ENCODE data around the gene KCNQ4.

KCNQ4 gene

DNA sequence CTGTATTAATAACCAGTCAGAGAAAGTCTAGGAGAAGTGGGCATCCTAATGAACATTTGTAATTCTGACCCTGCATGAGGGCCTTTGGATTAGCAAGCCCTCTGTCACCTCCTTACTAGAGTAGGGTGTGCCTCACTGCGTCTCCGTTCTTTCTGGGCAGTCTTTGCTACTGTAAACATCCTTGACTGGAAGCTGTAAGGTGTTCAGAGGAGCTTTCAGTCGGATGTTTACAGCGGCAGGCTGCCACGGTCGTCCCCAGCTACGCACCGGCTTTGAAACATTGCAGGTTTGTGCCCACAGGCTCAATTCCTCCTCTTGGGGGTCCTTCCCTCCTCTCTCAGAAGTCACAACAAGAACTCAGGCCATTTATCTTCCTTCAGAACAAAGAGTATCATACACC lies 29.4 kb upstream of the KCNQ4 start:
- in situ Hi-C loops (cut with HindIII; ENCODE audit: low sequenced_read_pairs): no loop called here
- TF ChIP-seq, protein P1, sequence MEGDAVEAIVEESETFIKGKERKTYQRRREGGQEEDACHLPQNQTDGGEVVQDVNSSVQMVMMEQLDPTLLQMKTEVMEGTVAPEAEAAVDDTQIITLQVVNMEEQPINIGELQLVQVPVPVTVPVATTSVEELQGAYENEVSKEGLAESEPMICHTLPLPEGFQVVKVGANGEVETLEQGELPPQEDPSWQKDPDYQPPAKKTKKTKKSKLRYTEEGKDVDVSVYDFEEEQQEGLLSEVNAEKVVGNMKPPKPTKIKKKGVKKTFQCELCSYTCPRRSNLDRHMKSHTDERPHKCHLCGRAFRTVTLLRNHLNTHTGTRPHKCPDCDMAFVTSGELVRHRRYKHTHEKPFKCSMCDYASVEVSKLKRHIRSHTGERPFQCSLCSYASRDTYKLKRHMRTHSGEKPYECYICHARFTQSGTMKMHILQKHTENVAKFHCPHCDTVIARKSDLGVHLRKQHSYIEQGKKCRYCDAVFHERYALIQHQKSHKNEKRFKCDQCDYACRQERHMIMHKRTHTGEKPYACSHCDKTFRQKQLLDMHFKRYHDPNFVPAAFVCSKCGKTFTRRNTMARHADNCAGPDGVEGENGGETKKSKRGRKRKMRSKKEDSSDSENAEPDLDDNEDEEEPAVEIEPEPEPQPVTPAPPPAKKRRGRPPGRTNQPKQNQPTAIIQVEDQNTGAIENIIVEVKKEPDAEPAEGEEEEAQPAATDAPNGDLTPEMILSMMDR (IDR thresholded peaks at IDR 0.05; ENCODE audit: low read depth, low read length, missing control alignments): no peak
- no peak overlapping the region for H3K4me3 ChIP-seq (ENCODE audit: low read depth, low read length)
- no peak for DNase-seq (ENCODE audit: low read depth)

DNA sequence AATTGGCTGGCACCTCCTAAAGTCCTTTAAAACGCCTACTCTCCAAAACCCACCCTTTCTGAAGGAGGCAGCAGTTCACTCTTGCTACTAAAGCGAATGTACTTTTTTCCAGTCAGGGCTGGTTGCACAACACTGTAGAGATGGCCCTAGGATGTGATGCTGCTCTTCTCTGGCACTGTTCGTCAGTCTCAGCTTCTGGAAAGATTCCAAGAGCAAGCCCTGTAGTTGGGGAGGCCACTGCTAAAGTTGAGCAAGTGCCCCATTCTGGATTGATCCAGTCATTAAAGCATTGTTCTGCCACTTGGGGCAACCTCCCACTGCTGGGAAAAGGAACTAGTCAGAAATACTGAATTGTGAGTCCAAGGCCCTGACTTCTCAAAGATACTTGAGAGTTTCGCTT lies 28.5 kb upstream of the KCNQ4 start:
- no peak overlapping the region for H3K4me3 ChIP-seq (ENCODE audit: low read depth, low read length)
- in situ Hi-C loops (cut with HindIII; ENCODE audit: low sequenced_read_pairs): no loop called here
- DNase-seq (ENCODE audit: low read depth): no peak

DNA sequence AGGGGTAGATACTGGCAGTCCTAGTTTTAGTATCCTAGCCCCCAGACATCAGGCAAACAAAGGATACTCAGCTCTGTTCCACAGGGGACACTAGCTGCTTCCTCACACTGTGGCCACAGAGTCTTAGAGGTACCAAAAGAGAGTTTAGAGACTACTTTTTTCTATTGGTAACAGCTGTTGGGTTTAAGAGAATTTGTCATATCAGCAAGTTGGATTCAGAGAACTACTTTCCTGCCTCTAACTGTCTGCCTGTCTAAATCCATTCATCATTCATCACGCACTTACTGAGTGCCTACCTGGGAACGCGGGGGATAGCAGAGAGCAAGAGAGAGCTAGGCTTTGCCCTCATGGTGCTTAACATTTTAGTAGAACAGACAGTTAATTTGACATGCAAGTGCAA lies 27.1 kb upstream of the KCNQ4 start:
- no peak overlapping the region for H3K4me3 ChIP-seq (ENCODE audit: low read depth, low read length)
- TF ChIP-seq, protein P1 (IDR thresholded peaks at IDR 0.05; ENCODE audit: low read depth, low read length, missing control alignments): no peak
- DNase-seq (ENCODE audit: low read depth): no peak
- in situ Hi-C loops (cut with HindIII; ENCODE audit: low sequenced_read_pairs): no loop called here

More for the DNA sequence above, 28.5 kb upstream of the KCNQ4 start:
- TF ChIP-seq, protein P1 (IDR thresholded peaks at IDR 0.05; ENCODE audit: low read depth, low read length, missing control alignments): no peak

GRCh38 chr1:40757084-40757483 lies 26.5 kb upstream of the KCNQ4 start:
- no peak for DNase-seq (ENCODE audit: low read depth)
- in situ Hi-C loops (cut with HindIII; ENCODE audit: low sequenced_read_pairs): no loop called here
- no peak overlapping the region for H3K4me3 ChIP-seq (ENCODE audit: low read depth, low read length)
- TF ChIP-seq, protein P1 (IDR thresholded peaks at IDR 0.05; ENCODE audit: low read depth, low read length, missing control alignments): no peak

- TF ChIP-seq, protein P1 (IDR thresholded peaks at IDR 0.05; ENCODE audit: low read depth, low read length, missing control alignments): no peak
- H3K4me3 ChIP-seq (ENCODE audit: low read depth, low read length): no peak overlapping the region
- in situ Hi-C loops (cut with HindIII; ENCODE audit: low sequenced_read_pairs): no loop called here
- DNase-seq (ENCODE audit: low read depth): no peak
Measured at GRCh38 chr1:40758004-40758403, 25.6 kb upstream of the KCNQ4 start.

DNA sequence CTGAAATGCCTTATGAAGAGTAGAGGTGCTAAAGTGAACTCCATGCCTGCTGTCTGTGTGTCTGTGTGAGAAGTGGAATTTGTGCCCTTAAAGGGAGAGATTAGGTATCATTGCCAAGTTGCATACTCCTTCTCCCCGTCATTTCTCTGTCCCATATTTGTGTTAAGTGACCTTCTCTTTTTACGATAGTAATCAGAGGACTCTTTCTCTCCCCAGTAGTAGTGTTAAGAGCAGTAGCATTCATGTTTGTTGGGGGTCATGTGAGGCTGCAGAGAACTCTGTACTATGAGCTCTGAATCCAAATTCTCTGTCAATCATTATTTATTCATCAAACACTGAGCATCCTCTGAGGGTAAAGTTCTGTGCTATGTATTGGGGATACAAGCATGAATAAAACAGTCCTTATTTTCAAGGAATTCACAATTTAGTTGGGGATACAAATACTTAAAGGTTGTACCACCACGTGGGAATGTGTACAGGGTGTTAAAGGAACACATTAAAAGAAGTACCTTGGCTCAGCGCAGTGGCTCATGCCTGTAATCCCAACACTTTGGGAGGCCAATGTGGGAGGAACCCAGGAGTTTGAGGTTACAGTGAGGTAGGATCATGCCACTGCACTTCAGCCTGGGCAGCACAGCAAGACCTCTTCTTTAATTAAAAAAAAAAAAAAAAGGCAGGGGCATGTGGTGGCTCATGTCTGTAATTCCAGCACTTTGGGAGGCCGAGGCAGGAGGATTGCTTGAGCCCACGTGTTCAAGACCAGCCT lies 24.8 kb upstream of the KCNQ4 start:
- in situ Hi-C loops (cut with HindIII; ENCODE audit: low sequenced_read_pairs): no loop called here
- DNase-seq (ENCODE audit: low read depth): no peak
- TF ChIP-seq, protein P1 (IDR thresholded peaks at IDR 0.05; ENCODE audit: low read depth, low read length, missing control alignments): no peak
- H3K4me3 ChIP-seq (ENCODE audit: low read depth, low read length): no peak overlapping the region

All from astrocyte of the cerebellum (primary cell).